GM12874 (cell line): ENCODE data around the gene TEX2.

Experiments
- TF ChIP-seq, protein P1 (sequence below): IDR thresholded peaks from 2 replicates; pipeline ENCODE4 v1.5.1; 2011; ENCODE audit warnings: low read depth, mild to moderate bottlenecking, control low read depth, low read length, moderate library complexity; ENCODE audit not compliant: insufficient read depth

Gene TEX2

DNA sequence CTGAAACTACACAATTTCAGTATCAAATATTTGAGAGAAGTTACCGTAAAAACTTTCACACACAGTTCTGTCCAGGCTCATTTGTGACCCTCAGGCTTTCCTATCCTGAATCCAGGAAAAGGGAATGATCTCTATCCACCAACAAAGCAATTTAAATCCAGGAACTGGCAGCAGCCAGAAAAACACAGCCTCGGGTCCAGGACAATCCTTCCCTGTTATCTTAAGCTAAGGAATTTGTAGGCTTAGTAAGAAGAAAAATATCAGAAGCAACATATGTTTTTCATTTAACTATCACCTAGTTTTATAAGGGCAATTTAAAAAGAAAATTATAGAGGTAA, 47.1 kb downstream of the TEX2 start:
- TF ChIP-seq, protein P1, sequence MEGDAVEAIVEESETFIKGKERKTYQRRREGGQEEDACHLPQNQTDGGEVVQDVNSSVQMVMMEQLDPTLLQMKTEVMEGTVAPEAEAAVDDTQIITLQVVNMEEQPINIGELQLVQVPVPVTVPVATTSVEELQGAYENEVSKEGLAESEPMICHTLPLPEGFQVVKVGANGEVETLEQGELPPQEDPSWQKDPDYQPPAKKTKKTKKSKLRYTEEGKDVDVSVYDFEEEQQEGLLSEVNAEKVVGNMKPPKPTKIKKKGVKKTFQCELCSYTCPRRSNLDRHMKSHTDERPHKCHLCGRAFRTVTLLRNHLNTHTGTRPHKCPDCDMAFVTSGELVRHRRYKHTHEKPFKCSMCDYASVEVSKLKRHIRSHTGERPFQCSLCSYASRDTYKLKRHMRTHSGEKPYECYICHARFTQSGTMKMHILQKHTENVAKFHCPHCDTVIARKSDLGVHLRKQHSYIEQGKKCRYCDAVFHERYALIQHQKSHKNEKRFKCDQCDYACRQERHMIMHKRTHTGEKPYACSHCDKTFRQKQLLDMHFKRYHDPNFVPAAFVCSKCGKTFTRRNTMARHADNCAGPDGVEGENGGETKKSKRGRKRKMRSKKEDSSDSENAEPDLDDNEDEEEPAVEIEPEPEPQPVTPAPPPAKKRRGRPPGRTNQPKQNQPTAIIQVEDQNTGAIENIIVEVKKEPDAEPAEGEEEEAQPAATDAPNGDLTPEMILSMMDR: no peak

DNA sequence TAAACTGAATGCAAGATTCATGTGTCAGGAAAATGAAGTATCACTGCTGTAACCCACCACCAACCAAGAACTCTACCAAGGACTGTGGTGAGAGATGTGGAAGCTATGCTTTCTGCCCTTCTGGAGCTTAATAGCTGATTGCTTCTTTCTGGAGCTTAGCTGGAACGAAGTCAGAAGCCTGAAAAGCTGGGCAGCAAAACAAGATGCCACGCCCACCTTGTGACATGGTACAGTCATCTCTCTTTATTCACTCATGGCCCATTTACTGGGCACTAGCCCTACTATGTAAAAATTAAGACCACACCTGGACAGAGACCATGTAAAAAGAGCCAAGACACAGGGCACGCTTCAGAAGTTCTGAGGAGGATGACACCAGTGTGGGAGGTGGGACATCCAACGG, 48.1 kb downstream of the TEX2 start:
- TF ChIP-seq, protein P1: no peak

DNA sequence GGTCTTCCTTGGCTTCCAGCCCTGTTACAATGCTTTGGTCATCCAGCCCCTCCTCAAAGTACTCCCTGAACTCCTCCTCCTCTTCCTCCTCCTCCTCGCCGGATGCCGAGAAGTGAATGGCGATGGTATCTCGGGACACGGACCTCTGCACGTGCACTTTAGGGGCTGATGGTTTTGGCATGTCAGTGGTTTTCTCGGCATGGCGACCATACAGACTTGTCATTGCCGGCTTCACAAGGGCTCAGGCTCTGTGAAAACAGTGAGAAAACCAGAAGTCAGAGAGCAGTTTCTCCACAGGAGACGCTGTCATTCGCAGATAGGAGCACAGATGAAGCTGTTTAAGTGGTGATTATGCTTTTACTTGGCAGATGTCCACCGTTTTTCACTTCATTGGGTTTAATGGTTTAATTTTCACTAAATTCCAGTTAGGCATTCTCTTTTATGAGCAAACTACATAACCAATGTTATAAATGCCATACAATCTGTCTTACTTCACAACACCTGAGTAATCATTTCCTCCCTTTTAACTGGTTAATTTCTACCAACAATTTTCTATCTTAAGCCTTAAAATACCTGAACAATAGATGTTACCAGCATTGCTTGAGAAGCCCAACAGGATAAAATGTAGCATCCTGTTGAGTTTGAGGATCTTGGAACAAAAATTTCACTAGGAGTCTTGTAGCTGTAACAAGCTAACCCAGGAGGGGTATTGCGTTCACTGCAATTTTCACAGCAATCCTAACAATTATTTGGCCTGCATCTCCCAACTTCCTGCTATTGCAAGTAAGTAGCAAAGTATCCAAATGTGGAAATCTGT, 48.9 kb downstream of the TEX2 start:
- TF ChIP-seq, protein P1: no peak

DNA sequence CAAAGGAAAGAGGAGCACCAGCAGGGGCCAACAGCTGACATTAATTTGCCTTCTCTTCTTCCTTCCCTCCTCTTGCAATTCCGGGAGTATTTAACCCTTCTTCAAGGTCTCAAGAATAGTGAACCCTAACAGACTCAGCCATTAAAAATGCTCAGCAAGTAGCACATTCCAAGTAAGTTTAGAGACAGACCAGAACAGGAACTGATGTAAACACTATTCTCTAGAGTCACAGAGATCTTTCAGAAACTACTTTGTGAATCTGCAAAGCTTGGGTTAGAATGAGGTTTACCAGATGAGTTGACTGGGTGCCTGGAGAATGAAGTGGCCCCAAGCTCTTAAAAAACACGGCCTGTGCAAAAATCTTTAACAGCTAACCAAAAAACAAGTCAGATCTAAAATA, 50.9 kb downstream of the TEX2 start:
- TF ChIP-seq, protein P1: no peak

DNA sequence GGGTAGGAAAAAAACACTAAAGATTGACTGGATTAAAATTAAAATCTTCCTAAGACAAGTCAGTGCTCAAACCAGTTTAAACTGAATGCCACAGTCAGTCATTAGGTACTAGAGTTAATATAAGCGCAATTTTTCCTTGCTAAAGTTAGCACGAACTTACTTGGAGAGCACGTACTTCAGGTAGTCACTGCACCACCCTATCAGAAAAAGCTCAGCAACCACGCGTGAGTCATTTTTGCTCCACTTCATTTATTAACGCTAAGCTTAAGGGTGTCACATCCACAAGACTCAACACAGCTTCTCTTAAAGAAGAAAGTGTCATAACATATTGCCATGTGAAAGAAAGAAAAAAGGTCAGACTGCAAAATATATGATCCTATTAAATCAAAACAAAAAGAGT, 53.1 kb downstream of the TEX2 start:
- TF ChIP-seq, protein P1: no peak

DNA sequence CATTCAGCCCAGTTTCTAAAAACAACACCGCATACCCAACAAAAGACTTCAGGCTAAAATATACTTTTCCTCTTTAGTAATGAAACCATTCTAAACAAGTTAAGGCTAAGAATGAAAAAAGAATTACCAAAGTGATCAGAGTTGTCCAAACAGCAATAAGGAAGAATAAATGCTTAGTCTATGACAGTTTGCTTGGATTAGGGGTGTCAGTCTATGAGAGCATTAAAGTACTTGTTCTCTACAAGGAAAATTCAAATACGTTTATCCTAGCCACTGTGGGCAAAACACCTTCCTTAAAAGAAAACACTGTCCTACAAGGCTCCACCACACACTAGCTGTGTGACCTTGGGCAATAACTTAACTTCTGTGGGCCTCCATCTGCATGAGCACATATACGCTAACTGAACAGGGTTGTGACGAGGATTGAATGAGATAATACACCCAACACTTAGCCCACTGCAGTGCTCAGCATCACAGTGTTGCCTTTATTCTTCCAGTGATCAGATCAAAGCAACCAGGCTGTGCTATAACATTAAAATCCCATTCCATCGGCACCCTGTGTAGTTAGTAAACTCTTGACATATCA, 53.6 kb downstream of the TEX2 start:
- TF ChIP-seq, protein P1: no peak

DNA sequence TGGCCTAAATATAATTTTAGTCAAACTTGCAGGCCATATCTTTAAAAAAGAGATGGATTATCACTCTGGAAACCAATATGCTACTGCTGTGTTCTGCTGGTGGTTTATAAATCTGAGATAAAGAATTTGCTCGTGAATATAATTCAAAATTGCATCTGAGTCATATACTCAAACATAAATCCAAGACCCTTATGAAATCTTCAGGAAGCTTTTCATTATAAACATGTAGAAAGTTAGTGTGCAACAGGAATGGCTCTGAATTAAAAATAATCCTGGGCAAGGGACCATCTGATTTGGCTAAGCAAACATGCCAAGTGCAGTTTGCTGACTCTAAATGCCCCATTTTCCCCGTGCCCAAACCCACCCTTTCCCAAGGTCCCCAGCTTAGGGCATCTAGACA, 57.3 kb downstream of the TEX2 start:
- TF ChIP-seq, protein P1: no peak
